Activated CD4-positive, alpha-beta T cell treated with anti-CD3 and anti-CD28 coated beads, Interleukin-2, amount 50 U/mL, for 16 hours (primary cell): ENCODE measurements around the gene CELF4.

Experiments used
- DNase-seq: peaks from one replicate; pipeline ENCODE4 v3.0.0-alpha.2; 2020

CELF4 gene

DNA sequence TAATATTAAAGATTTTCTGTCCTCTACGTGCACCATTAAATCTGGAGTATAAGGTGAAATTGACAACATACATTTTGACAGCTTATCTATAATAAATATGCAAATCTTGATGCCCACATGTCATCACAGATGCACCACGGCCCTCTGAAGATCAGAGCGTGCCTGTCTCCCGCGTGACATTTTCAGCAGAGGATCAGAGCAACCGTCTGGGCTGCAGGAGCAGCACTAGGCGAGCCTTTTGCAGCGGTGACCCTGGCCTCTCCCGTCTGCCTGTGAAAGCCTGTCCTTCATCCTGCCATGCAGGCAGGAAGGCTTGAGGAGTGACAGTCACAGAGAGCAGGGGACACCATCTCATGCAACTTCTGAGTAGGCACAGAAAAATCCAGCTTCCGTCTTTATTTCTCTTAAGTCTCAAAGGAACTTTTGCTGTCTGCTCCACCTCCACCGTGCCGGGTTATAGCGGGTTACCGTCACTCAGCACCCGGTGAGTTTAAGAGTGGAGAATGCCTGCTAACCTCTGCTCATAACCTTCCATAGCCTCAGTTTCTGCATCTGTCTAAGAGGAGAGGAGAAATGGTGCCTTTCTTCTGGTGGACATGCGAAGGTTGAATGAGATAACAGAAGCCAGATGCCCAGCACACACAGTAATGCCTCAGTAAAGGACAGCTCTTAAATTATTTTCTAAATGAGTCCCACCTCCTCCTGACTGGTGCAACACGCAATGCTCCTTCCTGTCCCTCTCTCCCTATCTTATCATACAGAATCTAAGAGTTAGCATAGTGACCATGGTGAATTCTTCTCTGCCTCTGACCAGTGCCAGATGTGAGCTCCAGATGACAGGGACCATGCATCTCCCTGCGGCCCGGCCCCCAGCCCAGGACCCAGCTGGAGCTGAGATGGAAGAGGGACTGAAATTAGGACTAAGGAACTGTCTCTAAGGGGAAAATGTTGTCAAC, 43.8 kb downstream of the CELF4 start:
- no peak for DNase-seq

- no peak for DNase-seq
These were observed 45.1 kb downstream of the CELF4 start for GRCh38 chr18:37520508-37520907.

- DNase-seq: no peak
These were observed 46.0 kb downstream of the CELF4 start for GRCh38 chr18:37519510-37520135.

DNA sequence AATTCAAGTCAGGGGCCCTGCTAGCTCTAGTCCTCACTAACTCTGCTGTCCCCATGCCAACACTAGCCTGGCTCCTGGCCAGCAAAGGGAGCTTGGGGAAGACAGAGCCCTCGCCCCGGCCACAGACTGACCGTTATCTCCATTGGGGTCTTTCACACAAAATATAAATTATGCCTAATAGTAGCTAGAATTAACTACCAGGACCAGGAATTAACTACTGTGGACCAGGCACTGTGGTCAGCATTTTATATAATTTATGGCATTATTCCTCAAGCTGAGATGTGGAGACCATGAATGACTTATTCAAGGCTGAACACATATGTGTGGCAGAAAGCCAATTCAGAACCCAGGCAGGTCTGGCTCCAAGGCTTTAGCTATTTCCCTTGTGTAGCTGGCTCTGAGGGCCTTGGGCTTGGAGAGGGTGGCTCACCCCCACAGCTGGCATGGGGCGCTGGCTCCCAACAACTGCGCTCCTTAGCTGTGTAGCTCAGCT, 49.2 kb downstream of the CELF4 start:
- no peak for DNase-seq

DNA sequence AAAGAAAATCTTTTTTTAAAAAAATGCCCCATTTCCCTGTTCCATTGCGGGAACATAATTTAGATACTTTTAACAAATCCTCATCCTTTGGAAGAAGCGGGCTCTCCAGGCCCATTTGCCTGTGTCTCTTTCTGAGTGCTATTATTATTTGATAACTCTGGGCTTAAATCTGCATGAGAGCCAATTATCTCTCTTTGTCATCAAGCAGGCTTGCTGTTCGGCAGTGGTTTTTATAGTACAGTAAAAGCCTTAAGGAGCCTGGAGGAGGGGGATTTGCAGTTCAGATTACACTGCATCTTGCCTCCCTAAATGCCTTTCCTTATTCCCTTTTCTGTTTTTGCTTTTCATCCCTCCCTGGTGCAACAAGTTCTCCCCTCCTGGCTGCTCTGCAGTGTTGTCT, 50.6 kb downstream of the CELF4 start:
- no peak for DNase-seq

DNA sequence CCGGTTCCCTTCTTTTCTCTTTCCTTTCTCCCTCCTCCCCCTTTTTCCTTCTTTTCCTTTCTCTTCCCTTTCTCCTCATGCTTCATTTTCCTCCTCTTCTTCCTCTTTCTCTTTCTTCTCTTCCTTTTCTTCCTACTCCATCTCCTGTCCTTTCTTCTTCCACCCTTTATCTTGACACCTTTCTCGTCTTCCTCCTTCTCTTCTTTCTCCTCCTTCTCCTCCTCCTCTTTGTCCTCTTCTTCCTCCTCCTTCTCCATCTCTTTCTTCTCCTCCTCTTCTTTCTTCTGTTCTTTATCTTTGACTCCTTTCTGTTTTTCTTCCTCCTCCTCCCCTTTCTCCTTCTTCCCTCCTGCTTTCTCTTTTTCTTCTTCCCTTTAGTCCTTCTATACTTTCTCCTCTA, 53.2 kb downstream of the CELF4 start:
- DNase-seq: no peak

DNA sequence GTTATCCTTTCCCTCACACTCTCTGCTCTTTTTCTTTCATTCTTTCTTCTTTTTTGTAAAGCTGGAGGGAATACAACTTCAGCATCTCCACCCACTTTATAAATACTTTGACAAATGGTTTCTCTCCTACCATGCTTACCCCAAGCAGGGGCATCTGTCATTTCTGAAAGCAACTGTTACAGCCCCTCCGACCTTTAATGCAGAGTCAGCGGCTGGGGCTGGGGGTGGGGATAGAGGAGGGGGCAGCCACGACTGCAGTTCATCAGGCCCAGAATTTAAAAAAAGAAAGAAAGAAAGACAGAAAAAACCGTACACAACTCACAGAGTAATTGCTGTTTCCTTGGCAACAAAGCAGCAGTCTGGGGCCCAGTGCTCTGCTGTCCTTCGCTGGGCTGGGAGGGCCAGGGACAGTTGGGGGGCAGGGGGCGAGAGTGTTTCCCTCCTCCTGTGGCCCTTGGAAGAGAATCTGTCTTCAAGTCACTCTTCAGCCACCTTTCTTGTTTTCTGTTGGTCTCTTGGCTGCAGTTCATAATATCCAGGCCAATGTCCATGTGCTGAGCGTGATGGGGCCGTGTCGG, 53.8 kb downstream of the CELF4 start:
- DNase-seq: no peak

GRCh38 chr18:37509600-37509999, 56.0 kb downstream of the CELF4 start:
- DNase-seq: no peak

DNA sequence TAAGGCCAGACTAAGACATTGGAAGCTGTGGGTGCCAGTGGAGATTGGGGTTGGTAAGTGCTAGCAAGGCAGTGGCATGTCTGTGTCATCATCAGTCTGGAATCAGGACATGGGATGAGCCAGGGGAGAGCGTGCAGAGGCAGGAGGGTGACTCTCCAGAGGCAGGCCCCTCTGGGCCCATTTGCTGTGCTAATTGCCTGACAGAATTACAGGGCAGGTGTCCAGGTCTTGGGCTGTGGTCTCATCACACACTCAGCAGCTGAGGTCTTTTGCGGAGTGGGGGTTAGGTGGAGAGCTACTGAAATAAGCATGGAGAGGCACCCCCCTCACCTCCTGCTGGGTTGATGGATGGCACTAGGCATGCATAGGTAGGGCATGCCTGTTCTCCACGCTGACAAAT, 57.4 kb downstream of the CELF4 start:
- no peak for DNase-seq

DNA sequence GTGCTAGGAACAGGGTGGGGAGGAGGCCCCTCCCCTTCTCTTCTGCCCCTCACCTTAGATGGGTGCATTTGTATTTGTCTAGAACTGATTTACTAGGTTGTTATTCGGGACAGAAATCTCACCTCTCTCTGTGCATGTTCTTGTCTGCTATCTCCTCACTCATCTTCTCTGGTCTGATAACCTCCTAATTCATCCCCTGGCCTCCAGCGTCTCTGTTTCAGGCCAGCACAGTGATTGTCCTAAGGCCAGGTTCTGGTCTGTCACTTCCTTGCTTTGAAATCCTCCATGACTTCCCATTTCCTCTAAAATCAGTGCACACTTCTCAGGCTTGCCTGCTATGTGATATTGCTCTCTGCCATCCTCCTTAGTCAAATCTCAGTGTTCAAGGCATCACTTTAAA, 58.4 kb downstream of the CELF4 start:
- no peak for DNase-seq

DNA sequence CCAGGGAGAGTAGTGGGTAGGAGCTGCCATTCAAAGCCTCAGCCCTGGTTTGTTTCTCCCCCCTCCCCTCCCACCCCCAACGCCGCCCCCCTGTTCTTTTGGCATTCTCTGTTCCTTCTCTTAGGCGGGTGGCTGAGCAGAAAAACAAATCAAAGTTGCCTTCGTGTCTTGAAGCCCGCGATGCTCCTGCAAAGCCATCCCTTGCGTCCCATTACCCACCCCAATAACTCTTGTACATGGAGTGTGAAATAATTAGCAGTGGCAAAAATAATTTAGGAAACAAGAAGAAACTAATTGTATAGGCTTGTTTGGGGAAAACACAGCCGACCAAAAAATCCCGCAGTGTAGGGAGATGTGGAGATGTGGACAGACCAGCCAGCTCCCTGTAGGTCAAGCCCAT, 59.6 kb downstream of the CELF4 start:
- no peak for DNase-seq

DNA sequence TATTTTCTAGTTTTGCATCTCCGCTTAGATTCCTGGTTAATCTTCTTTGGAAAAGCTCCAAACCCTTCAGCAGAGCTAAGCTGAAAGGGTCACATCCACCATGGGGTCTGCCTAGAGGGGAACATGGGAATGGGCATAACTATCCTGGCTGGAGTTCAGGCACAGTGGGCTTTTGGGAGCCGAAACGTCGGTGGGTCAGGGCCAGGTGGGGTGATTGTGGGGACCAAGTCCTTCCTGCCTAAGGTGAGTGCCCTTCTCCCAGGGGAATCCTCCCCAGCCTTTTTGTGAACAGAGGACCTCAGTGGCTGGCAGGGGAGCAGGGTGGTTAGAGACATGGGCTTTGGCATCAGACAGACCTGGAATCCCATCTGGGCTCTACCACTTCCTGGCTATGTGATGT, 60.3 kb downstream of the CELF4 start:
- no peak for DNase-seq

GRCh38 chr18:37502601-37503000, 63.0 kb downstream of the CELF4 start:
- no peak for DNase-seq

DNA sequence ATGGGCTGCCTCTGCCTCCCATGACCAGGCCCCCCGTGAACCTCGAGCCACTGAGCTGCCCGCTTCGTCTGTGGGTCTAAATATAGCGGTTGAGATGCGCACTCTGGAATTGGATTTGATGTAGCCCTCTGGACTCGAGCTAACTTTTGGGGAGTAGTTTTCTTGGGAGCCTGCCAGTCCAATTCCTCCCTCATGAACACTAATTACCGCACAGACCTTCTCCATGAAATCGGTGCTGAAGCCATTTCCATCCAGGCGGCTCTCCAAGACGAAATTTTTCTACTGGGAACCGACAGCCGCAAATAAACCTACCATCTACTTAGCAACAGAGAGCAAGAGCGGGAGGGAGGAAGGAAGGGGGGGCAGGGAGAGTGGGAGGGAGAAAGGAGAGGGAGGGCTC, 63.6 kb downstream of the CELF4 start:
- no peak for DNase-seq

DNA sequence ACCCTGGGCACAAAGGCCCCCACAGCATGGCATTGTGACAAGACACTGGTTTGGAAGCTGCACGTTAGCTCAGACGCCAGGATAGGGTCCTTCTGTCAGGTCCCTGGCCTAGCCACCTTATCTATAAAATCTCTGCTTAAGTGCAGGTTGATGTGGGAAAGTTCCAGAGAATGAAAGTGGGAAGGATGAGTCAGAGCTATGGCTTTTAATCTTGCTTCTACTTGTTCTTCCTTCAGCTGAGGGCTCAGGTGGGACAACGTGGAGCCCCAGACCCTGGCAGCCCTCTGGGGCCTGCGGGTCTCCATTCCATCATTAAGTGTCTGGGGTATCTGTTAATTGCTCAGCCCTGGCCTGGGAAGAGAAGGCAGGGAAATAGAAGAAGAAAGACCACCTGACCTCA, 64.5 kb downstream of the CELF4 start:
- no peak for DNase-seq

DNA sequence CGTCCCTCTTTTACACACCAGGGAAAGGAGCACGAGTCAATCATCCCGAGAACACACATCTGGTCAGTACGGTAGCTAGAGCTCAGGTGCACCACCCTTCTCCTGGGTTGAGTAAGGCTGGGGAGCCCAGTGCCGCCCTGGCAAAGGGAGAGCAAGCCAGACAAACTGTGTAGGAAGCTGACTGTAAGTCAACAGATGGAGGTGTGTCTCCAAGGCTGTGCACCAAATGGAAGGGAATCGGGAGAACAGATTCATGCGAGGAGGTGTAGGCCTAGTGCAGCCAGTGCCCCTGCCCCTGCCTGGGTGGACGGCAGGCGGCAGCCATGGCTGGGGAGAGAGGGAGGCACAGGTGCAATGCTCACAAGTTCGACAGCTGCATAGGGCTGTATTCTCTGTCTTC, 65.7 kb downstream of the CELF4 start:
- no peak for DNase-seq

DNA sequence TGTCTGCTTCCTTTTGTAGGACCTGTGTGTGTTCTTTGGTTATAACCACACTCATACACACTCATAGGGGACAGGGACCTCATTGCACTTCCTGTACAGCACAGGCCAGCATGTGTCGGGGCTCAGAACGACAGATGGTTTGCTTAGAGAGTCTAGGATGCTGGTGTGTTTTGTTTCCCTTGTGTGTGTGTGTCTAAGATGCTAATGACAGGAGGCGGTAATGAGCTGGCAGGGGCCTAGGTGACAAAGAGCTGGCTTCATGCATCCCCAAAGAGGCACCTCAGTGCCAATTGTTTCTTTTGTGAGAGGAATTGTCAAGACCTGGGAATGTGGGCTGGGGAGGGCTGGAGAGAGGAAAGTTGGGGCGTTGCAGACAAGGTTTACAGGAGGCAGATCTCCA, 66.6 kb downstream of the CELF4 start:
- no peak for DNase-seq

- no peak for DNase-seq
These were observed 67.6 kb downstream of the CELF4 start for GRCh38 chr18:37497853-37498518.

DNA sequence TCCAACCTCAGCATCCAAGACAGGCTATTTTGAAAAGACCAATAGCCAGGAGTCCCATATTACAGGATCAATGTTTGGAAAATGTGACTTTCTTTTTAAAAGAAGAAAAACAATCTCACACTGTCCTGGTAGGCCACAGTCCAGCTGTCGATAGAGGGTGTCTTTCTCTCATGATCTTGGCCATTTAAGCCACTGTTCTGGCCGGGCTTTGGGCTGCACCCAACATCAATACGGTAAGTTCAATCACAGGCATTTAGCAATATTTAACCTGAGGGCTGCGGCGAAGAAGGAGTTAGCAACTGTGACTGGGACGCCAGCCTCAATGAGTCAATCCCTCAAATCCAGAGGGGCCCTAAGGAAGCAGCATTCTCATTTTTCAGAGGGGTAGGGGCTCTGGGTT, 69.0 kb downstream of the CELF4 start:
- no peak for DNase-seq

- DNase-seq: no peak
These were observed 70.2 kb downstream of the CELF4 start for GRCh38 chr18:37495354-37495753.

DNA sequence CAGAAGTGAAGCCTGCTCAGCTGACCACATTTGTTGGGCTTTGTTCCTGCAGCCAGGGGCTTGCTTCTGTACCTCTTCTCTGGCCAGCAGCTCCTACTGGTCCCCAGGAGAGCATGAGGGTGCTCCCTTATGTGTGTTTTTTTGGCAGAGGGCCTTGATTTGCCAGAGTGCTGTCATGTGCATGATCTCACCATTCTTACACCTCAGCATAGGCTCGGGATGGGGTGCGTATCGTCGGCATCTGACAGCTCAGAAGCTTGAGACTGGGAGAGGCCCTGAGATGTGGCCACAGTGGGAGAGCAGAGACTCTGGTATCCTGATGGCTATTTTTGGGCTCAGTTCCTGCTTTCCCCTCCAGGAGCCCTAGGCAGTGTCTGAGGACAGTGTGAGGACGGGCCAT, 71.2 kb downstream of the CELF4 start:
- no peak for DNase-seq

DNA sequence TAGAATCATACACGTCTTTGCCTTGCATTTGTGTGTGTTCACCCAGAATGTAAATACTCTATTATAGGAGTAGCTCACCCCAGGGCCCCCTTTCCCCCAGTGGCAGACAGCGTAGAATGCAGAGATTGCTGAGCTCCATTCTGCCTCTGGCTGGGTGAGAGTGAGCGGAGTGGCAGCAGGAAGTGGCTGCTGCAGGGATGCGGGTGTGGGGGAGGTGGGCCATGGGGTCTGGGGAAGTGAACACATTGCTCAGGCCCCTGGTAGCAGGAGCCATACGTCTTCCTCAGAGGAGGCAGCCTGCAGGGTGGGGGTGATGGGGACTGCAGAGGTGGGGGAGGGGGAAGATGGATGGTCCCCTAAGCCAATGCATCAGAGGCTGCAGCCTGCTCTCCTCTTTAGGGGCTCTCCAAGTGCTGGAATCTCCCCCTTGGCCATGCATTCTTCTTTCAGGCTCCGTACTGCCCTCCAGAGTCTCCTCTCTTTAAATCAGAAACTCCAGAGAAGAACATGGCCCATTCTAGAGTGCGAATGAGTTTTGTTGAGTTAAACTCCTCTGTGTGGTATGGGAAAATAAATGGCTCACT, 72.2 kb downstream of the CELF4 start:
- no peak for DNase-seq

GRCh38 chr18:37492952-37493351, 72.6 kb downstream of the CELF4 start:
- DNase-seq: no peak
